ENCODE results near the gene MYO1G.

Gene MYO1G

GRCh38 chr7:44980393-44981034 lies 1.7 kb upstream of the MYO1G start:
- DNase-seq, result peak; percentile 68

DNA sequence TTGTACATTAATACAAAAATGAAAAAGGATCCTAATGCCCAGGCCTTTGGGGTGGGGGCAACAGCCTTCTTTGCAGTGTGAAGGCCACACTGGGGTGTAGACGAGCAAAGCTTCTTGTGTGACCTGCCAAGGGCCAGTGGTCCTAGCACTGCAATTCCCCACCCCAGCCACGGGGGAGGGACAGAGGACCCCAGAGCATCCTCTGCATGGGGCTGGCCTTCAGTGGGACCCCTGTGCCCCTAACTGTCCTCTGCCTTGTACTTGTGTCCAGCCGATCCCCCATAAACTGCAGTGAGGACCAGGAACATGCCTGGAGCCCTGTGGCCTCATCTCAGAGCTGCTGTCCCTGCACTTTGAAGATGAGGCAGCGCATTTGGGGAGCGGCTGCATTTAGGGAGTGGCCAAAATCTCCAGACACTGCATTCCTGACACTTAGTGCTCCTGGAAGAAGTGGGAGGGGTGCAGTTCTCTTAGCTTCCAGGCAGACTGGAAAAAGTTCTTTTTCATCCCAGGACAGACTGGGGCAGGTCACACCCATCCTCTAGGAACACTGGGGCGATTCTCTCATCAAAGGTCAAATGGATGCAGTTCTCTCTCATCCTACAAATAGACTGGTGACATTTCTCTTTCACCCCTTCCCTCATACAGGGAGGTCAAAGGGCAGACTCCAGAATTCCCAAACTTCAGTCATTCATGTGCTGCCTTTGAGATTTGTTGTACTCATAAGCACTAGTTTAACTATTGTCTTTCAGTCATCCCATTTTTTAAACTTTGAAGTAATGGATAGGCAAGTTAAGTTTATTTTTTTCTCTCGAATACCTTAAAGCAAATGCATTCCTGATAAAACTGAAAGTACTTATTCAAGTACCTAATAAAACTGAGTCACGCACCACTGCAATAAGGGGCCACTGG lies 922 bp upstream of the MYO1G start:
- DNase-seq, result peak; percentile 17

- no peak for DNase-seq
Measured at GRCh38 chr7:44977959-44978335, 868 bp downstream of the MYO1G start.

- DNase-seq, result no peak
Measured at GRCh38 chr7:44977304-44977958, 1.4 kb downstream of the MYO1G start.

GRCh38 chr7:44976746-44977196 lies 2.0 kb downstream of the MYO1G start:
- DNase-seq, result no peak

- no peak for DNase-seq
Measured at GRCh38 chr7:44976040-44976745, 2.6 kb downstream of the MYO1G start.

DNA sequence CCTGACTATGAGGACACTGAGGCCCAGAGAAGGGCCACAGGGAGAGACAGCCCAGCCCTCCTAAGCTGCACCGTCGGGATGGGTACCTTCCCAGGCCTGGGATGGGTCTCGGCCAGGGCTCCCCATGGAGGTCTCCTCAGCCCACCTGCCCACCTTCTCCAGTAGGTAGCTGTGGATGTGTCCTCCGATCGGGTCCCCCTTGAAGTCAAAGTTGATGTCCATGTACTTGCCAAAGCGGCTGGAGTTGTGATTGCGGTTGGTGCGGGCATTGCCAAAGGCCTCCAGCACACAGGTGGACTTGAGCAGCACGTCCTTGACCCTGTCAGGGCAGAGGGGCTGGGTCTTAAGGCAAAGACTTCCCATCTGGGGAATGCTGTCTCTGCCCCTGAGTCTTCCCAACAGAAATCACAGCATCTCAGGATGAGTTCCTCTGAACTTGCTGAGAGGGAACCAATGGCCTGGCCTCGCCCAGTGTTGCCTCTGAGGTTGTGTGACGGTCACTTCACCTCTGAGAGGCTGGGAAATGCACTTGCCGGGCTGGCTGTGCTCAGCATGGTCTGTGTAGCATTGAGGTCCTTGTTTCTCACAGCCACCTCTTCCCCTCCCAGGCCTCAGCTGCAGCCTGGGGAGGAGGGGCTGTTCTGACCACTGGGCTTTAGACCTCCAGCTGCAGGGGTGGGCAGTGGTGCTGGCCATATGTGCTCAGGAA lies 3.3 kb downstream of the MYO1G start:
- no peak for DNase-seq

GRCh38 chr7:44974549-44974948 lies 4.3 kb downstream of the MYO1G start:
- DNase-seq, result no peak

DNA sequence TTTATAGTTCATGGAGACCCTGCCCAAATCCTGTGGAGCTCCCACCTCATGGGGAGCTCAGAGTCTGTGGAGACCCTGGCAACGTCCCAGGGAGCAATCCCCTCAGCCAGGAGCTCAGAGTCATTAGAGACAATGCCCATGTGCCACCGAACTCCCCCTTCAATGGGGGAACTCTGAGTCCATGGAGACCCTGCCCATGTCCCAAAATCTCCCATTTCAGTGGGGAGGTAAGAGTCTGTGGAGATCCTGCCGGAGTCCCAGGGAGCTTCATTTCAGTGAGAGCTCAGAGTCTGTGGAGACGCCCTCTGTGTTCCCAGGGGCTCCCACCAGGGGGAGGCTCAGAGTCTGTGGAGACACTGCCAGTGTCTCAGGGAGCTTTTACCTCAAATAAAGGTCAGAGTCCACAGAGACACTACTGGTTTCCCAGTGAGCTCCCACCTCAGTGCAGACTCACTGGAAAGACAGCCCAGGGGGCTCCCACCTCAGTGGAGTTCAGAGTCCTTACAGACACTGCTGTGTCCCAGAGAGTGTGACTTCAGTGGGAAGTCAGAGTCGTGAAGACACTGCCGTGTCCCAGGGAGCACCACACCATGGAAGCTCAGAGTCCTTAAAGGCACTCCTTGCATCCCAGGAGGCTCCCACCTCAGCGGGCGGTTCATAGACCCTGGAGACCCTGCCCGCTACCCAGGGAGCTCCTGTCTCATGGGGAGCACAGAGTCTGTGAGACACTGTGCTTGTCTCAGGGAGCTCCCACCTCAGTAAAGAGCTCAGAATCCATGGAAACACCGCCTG lies 5.0 kb downstream of the MYO1G start:
- peak; percentile 32 for DNase-seq

GRCh38 chr7:44972562-44972961 lies 6.3 kb downstream of the MYO1G start:
- no peak for DNase-seq

GRCh38 chr7:44971902-44972441 lies 6.8 kb downstream of the MYO1G start:
- DNase-seq, result no peak

DNA sequence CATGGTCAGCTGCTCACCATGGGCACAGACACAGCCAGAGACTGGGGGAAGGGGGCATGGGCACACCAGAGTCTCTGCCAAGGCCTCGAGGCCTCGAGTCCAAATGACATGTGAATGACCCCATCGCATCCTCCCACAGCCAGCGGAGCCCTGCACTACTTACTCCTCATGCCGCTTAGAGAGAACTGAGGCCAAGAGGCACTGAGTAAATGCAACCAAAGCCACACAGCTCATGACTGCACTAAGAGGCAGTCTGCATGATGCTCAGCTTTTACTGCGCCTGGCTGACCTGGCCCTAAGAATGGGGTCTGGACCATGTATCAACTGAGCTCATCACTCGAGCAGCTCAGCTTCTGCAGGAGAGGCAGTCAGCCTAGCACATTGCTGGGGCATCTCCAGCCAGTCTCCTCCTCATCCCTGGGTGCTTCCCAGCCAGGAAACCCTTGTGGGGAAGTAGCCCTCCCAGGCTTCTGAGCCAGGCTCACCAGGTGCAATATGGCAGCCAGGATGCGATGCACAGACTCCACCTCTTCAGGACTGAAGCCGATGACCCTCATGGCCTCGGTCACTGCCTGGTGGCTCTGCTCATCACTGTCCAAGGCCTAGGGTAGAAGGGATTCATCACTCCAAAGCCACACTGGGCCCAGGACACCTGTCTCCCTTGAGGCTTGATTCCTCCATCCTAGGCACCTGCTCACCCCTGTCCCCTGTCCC lies 7.5 kb downstream of the MYO1G start:
- no peak for DNase-seq

GRCh38 chr7:44970523-44971051 lies 8.2 kb downstream of the MYO1G start:
- DNase-seq, result no peak

DNA sequence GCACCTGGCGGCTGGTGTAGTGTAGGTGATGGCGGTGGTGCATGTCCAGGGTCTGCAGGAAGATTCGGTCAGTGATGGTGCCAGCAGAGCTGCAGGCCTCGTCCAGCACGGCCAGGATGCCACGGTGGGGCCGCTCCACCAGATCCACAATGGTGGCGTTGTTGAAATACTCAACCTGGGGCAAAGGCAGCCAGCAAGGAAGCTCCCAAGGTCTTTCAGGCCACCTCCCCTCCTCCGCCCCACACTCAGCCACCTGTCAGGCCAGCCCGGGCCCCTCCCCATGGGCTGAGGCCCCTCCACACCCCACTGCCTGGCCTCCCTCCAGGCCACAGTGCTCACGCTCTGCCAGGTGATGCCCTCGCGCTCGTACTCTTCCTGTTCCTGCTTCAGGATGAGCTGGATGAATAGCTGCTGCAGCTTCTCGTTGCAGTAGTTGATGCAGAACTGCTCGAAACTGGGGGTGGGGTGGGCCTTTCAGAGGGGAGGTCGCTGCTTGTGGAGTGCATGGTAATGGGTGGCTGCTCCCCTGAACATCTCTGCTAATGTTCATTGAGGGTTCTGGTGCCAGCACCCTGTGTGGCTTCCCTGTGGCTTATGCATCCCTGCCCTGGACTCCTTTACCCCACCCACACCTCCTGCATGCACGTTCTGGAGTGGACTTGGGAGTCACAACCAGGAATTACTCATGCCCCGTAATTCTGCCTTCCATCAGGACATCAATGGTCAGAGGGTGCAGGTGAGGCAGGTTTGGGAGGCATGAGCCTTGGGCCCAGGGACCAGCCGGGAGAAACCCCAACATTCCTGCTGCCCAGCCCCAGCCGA lies 8.9 kb downstream of the MYO1G start:
- DNase-seq, result no peak

DNA sequence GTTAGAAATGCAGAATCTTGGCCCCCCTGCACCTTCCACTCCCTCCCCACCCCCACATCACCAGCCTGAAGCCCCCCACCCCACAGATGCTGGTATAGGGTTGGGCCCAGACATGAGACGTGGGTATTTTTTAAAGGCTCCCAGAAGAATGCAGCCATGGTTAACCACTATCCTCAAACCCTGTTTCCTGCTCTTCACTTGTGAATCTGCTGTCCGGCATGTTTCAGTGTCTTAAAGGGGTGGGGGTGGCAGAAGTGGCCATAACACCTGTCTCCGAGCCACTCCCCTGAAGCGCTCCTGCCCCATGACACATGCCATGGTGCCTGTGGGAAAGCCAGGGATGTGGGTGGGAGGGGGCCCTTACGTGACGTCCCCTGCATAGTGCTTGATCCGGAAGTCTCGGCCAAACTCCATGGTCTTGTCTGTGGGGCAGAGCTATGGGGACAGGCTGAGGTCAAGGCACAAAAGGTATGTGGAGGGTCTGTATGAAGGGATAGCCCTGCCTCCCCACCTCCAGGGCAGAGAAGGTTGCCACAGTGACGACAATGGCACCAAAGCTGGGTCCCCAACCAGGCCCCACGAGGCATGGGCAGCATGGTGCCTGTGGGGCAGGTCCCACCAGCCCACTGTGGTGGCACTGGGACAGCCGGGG lies 9.6 kb downstream of the MYO1G start:
- no peak for DNase-seq

GRCh38 chr7:44967571-44968446 lies 11.0 kb downstream of the MYO1G start:
- no peak for DNase-seq

- DNase-seq, result no peak
Measured at GRCh38 chr7:44966731-44967538, 11.9 kb downstream of the MYO1G start.
